ENCODE measurements around the gene STIL. TPM values are rescaled to one million over a fixed set of nuclear protein-coding genes. Genes with fewer than 3 reads are reported as not detected.
"Not testable (repeated sequence)": the region's sequence is repeated elsewhere in the genome, so short reads cannot be mapped to it uniquely, and the experiment has no call there.

Gene STIL
- polyA plus RNA-seq (2013, experiment 1 of 2) = 24.0 TPM
- 23.8 TPM for polyA plus RNA-seq (2013, experiment 2 of 2)

GRCh38 chr1:47313915-47314664 is at the start of gene STIL:
Gene STIL, minus strand, starts transcription at chr1:47314147. Its CDS starts 3,828 bp downstream, at chr1:47310319.
- peak within 1 kb of the TSS; percentile 95 for H3K27ac ChIP-seq (ENCODE audit: low read depth, low read length)
- H3K4me3 ChIP-seq (ENCODE audit: low read length) = peak within 1 kb of the TSS; percentile 93
- peaks cover 3% of the 10 kb centered on the region; the same call in 1 of the 2 replicates for H3K4me1 ChIP-seq (ENCODE audit: insufficient read depth, low read length)
- peaks cover 25% of the 10 kb centered on the region for H3K36me3 ChIP-seq (ENCODE audit: insufficient read depth, low read length)
- H3K9ac ChIP-seq (ENCODE audit: low read depth, low read length) = peak within 1 kb of the TSS; percentile 90
- no peaks in the 10 kb centered on the region for H3K9me3 ChIP-seq (ENCODE audit: insufficient read depth, low read depth, low read length)
- WGBS = under 1% methylated on average over 54 of the region's 54 CpGs
- no peaks in the 10 kb centered on the region for H3K27me3 ChIP-seq (ENCODE audit: insufficient read depth, low read length)

- Histone ChIP-seq H3K36me3 (ENCODE audit: insufficient read depth, low read length) (no peaks in the 10 kb centered on the region), H3K27ac (ENCODE audit: low read depth, low read length) (no peak overlapping the region), H3K9me3 (ENCODE audit: insufficient read depth, low read depth, low read length) (no peaks in the 10 kb centered on the region), H3K4me1 (ENCODE audit: insufficient read depth, low read length) (no peaks in the 10 kb centered on the region), H3K27me3 (ENCODE audit: insufficient read depth, low read length) (no peaks in the 10 kb centered on the region), H3K9ac (ENCODE audit: low read depth, low read length) (no peak overlapping the region), H3K4me3 (ENCODE audit: low read length) (no peak overlapping the region)
- WGBS = 100% methylated on average over 1 of the region's 1 CpG
These were observed 48.9 kb upstream of the STIL start for GRCh38 chr1:47362828-47363227.

- Histone ChIP-seq H3K9ac (ENCODE audit: low read depth, low read length) (no peak overlapping the region), H3K36me3 (ENCODE audit: insufficient read depth, low read length) (no peaks in the 10 kb centered on the region), H3K4me1 (ENCODE audit: insufficient read depth, low read length) (no peaks in the 10 kb centered on the region), H3K4me3 (ENCODE audit: low read length) (no peak overlapping the region), H3K9me3 (ENCODE audit: insufficient read depth, low read depth, low read length) (no peaks in the 10 kb centered on the region), H3K27ac (ENCODE audit: low read depth, low read length) (no peak overlapping the region), H3K27me3 (ENCODE audit: insufficient read depth, low read length) (no peaks in the 10 kb centered on the region)
- WGBS = 79% methylated on average over 3 of the region's 3 CpGs
These were observed 47.4 kb upstream of the STIL start for GRCh38 chr1:47361380-47361779.

- H3K27me3 ChIP-seq (ENCODE audit: insufficient read depth, low read length) = no peaks in the 10 kb centered on the region
- H3K4me3 ChIP-seq (ENCODE audit: low read length) = no peak overlapping the region
- H3K9ac ChIP-seq (ENCODE audit: low read depth, low read length) = no peak overlapping the region
- no peaks in the 10 kb centered on the region for H3K4me1 ChIP-seq (ENCODE audit: insufficient read depth, low read length)
- H3K27ac ChIP-seq (ENCODE audit: low read depth, low read length) = no peak overlapping the region
- no peaks in the 10 kb centered on the region for H3K9me3 ChIP-seq (ENCODE audit: insufficient read depth, low read depth, low read length)
- WGBS = 90% methylated on average over 2 of the region's 2 CpGs
- H3K36me3 ChIP-seq (ENCODE audit: insufficient read depth, low read length) = no peaks in the 10 kb centered on the region
These were observed 37.4 kb upstream of the STIL start for GRCh38 chr1:47351305-47351704.

- Histone ChIP-seq H3K27ac (ENCODE audit: low read depth, low read length) (no peak overlapping the region), H3K36me3 (ENCODE audit: insufficient read depth, low read length) (no peaks in the 10 kb centered on the region), H3K4me3 (ENCODE audit: low read length) (no peak overlapping the region), H3K9me3 (ENCODE audit: insufficient read depth, low read depth, low read length) (no peaks in the 10 kb centered on the region), H3K9ac (ENCODE audit: low read depth, low read length) (no peak overlapping the region), H3K4me1 (ENCODE audit: insufficient read depth, low read length) (no peaks in the 10 kb centered on the region), H3K27me3 (ENCODE audit: insufficient read depth, low read length) (no peaks in the 10 kb centered on the region)
- WGBS = 95% methylated on average over 1 of the region's 1 CpG
These were observed 34.3 kb upstream of the STIL start for GRCh38 chr1:47348246-47348645.

GRCh38 chr1:47347735-47348134 is 33.8 kb upstream of the STIL start:
- Histone ChIP-seq H3K27me3 (ENCODE audit: insufficient read depth, low read length) (no peaks in the 10 kb centered on the region), H3K4me1 (ENCODE audit: insufficient read depth, low read length) (no peaks in the 10 kb centered on the region), H3K27ac (ENCODE audit: low read depth, low read length) (no peak overlapping the region), H3K36me3 (ENCODE audit: insufficient read depth, low read length) (no peaks in the 10 kb centered on the region), H3K4me3 (ENCODE audit: low read length) (no peak overlapping the region), H3K9me3 (ENCODE audit: insufficient read depth, low read depth, low read length) (no peaks in the 10 kb centered on the region), H3K9ac (ENCODE audit: low read depth, low read length) (no peak overlapping the region)
- WGBS = 93% methylated on average over 9 of the region's 9 CpGs

- H3K4me3 ChIP-seq (ENCODE audit: low read length); H3K4me1 ChIP-seq (ENCODE audit: insufficient read depth, low read length); H3K27me3 ChIP-seq (ENCODE audit: insufficient read depth, low read length); H3K27ac ChIP-seq (ENCODE audit: low read depth, low read length); H3K9me3 ChIP-seq (ENCODE audit: insufficient read depth, low read depth, low read length); H3K9ac ChIP-seq (ENCODE audit: low read depth, low read length); H3K36me3 ChIP-seq (ENCODE audit: insufficient read depth, low read length): not testable (repeated sequence)
- WGBS = 95% methylated on average over 5 of the region's 5 CpGs
These were observed 33.0 kb upstream of the STIL start for GRCh38 chr1:47346979-47347378.

- WGBS = 91% methylated on average over 4 of the region's 4 CpGs
- Histone ChIP-seq H3K27me3 (ENCODE audit: insufficient read depth, low read length) (no peaks in the 10 kb centered on the region), H3K27ac (ENCODE audit: low read depth, low read length) (no peak overlapping the region), H3K9me3 (ENCODE audit: insufficient read depth, low read depth, low read length) (no peaks in the 10 kb centered on the region), H3K4me3 (ENCODE audit: low read length) (no peak overlapping the region), H3K4me1 (ENCODE audit: insufficient read depth, low read length) (no peaks in the 10 kb centered on the region), H3K36me3 (ENCODE audit: insufficient read depth, low read length) (no peaks in the 10 kb centered on the region), H3K9ac (ENCODE audit: low read depth, low read length) (no peak overlapping the region)
These were observed 26.3 kb upstream of the STIL start for GRCh38 chr1:47340227-47340626.

- Histone ChIP-seq H3K36me3 (ENCODE audit: insufficient read depth, low read length) (no peaks in the 10 kb centered on the region), H3K4me1 (ENCODE audit: insufficient read depth, low read length) (peaks cover 5% of the 10 kb centered on the region), H3K27ac (ENCODE audit: low read depth, low read length) (no peak overlapping the region), H3K9ac (ENCODE audit: low read depth, low read length) (no peak overlapping the region), H3K9me3 (ENCODE audit: insufficient read depth, low read depth, low read length) (no peaks in the 10 kb centered on the region), H3K27me3 (ENCODE audit: insufficient read depth, low read length) (no peaks in the 10 kb centered on the region), H3K4me3 (ENCODE audit: low read length) (no peak overlapping the region)
These were observed 24.5 kb upstream of the STIL start for GRCh38 chr1:47338249-47339077.

- no peaks in the 10 kb centered on the region for H3K9me3 ChIP-seq (ENCODE audit: insufficient read depth, low read depth, low read length)
These were observed 23.4 kb upstream of the STIL start for GRCh38 chr1:47337350-47337749.

GRCh38 chr1:47334765-47335435 is 21.0 kb upstream of the STIL start:
- WGBS = 59% methylated on average over 9 of the region's 9 CpGs

More at GRCh38 chr1:47337350-47337749, 23.4 kb upstream of the STIL start:
- H3K27ac ChIP-seq (ENCODE audit: low read depth, low read length) = no peak overlapping the region
- H3K36me3 ChIP-seq (ENCODE audit: insufficient read depth, low read length) = no peaks in the 10 kb centered on the region
- no peak overlapping the region for H3K9ac ChIP-seq (ENCODE audit: low read depth, low read length)
- no peak overlapping the region for H3K4me3 ChIP-seq (ENCODE audit: low read length)
- H3K4me1 ChIP-seq (ENCODE audit: insufficient read depth, low read length) = peaks cover 5% of the 10 kb centered on the region
- 89% methylated on average over 6 of the region's 6 CpGs for WGBS
- no peaks in the 10 kb centered on the region for H3K27me3 ChIP-seq (ENCODE audit: insufficient read depth, low read length)

More at GRCh38 chr1:47334765-47335435, 21.0 kb upstream of the STIL start:
- Histone ChIP-seq H3K4me3 (ENCODE audit: low read length) (peak overlapping the region; percentile 98), H3K9ac (ENCODE audit: low read depth, low read length) (peak overlapping the region; percentile 93), H3K9me3 (ENCODE audit: insufficient read depth, low read depth, low read length) (no peaks in the 10 kb centered on the region), H3K4me1 (ENCODE audit: insufficient read depth, low read length) (peaks cover 5% of the 10 kb centered on the region), H3K36me3 (ENCODE audit: insufficient read depth, low read length) (no peaks in the 10 kb centered on the region), H3K27ac (ENCODE audit: low read depth, low read length) (peak overlapping the region; percentile 90), H3K27me3 (ENCODE audit: insufficient read depth, low read length) (no peaks in the 10 kb centered on the region)

Measured in HUES64 (cell line).